HG02798 (cell line): ENCODE measurements around the gene PRKN.

Source experiments
- ATAC-seq: cut with Tn5 transposase; IDR thresholded peaks from one replicate; pipeline ENCODE4 v1.9.1; 2021; ENCODE audit warnings: mild to moderate bottlenecking; ENCODE audit not compliant: unreplicated experiment, poor library complexity

Gene PRKN

GRCh38 chr6:161803131-161803530 is 924.4 kb downstream of the PRKN start:
- no peak for ATAC-seq

DNA sequence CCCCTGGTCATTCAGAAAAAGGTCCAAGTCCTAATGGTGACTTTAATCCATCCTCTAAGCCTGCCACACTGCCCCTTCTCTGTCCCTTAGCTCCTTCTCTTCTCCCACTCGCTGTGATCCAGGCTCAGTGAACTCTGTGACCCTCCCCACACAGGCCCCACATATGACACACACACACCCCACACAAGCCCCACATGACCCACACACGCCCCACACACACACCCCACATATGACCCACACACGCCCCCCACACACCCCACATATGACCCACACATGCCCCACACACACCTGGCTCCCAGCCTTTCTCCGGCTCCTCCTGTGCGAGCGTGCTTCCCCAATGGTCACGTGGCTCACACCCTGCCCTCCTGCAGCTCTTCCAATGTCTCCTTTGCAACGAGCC is 925.3 kb downstream of the PRKN start:
- no peak for ATAC-seq

DNA sequence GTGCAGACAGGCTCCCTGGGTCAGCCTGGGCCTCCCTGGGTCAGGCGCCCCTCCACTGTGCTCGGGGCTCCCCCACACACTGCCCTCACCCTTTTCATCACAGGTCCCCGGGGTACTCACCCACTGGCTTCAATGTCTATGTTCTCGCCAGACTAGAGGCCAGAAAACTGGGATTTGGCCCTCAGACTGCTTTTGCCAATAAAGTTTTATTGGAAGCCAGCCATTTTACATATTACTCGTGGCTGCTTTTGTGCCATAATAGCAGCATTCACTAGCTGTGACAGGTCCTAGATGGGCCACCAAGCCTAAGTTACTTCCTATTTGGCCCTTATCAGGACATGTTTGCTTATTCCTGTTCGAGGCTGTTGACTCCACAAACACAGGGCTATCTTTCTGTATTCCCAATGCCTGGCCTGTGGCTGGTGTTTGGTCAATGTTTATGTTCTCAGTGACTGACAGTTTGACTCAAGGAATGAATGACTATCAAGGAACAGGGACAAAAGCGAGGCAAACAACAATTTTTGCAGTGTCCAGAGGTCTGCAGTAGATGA is 928.6 kb downstream of the PRKN start:
- ATAC-seq = no peak

DNA sequence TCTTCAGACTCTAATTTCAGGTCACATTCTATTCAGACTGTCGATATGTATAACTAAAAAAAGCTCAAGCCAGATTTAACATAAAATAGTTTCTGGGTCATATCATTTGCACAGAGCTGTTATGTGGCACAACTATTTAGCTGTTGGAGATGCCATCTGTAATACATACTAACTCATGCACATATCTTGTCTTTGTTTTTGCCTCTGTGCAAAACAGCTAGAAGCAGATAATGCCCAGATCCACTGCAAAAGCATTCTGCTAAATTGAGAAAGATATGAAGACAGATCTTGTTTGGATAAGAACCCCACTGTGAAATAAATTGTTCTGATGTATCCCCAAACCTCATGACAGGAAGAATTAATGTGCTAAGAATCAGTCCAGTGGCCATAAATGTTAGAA is 930.9 kb downstream of the PRKN start:
- ATAC-seq = no peak

- ATAC-seq = no peak
Observed at GRCh38 chr6:161792851-161793493, 934.6 kb downstream of the PRKN start.

- no peak for ATAC-seq
Observed at GRCh38 chr6:161788531-161788930, 939.0 kb downstream of the PRKN start.

DNA sequence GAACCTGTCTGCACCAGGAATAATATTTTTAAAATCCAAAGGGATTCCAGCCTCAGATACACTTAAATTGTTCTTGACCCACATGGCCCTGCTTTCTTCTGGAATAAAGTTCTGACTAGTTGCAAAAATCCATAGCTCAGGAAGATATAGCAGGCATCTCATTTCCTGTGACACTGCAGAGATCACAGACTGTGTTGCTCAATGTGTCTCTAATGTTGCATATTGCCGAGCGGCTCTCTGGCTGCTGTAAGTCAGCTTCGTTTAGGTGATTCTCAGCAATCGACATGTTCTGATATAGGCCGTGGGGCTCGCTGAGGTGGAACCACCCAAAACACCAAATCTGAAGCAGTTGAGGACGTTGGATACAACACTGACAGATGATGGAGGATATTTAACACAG is 955.4 kb downstream of the PRKN start:
- no peak for ATAC-seq

DNA sequence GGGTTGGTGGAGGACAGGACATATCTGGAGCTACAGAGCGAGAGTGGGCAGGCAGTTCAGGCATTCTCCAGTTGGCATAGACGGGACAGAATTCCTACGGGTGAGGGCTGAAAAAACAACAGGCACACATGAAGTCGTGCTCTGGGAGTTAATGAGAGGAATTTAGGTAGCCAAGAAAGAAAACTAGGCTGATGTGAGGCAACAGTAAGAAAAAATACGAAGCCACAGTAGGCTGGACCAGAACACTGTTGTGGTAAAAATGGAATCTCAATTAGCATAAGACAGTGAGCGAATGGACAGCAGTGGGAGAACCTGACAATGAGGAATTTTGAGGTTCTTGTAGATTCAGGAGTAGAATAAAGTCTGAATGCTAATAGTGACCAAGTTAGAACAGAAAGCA is 965.6 kb downstream of the PRKN start:
- no peak for ATAC-seq

- no peak for ATAC-seq
Observed at GRCh38 chr6:161755080-161755479, 972.5 kb downstream of the PRKN start.

- ATAC-seq = no peak
Observed at GRCh38 chr6:161750686-161751085, 976.9 kb downstream of the PRKN start.

DNA sequence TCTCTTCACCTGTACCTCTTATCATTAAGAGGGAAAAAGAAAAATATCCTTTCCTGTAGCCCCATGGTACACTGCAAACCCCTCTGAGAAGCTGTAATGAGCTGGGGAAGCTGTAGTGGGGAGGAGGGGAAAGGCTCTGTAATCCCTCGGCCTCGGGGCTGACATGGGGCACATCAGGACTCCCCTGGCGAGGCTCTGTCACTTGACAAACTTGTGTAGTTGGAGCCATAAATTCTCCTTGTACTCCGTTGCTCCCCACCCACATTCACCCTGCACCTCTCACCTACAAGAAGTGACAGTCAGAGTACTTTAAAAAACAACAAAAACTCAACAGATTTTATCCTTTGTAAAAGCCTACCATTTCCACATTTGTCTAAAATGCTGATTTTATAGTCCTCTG is 978.0 kb downstream of the PRKN start:
- ATAC-seq = no peak

GRCh38 chr6:161748535-161749416 is 978.8 kb downstream of the PRKN start:
- ATAC-seq = peak; percentile 54

DNA sequence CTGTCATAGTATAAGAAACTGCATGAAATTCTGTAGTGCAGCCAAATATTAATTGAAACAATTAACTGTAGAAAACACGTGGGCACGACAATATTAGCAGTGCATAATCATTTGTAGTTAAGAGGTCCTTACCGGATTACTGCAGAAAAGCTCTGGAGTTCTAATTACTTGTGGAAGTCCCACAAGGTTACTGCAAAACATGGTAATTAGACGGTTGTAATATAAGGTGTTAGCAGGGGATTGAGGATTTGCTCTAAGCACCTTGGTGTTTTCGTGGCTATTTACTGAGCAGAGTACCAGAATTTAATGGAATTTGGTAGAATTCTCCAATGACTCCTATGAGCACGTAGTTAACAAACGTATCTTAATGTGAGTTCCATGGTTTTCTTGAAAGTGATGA is 980.1 kb downstream of the PRKN start:
- no peak for ATAC-seq

DNA sequence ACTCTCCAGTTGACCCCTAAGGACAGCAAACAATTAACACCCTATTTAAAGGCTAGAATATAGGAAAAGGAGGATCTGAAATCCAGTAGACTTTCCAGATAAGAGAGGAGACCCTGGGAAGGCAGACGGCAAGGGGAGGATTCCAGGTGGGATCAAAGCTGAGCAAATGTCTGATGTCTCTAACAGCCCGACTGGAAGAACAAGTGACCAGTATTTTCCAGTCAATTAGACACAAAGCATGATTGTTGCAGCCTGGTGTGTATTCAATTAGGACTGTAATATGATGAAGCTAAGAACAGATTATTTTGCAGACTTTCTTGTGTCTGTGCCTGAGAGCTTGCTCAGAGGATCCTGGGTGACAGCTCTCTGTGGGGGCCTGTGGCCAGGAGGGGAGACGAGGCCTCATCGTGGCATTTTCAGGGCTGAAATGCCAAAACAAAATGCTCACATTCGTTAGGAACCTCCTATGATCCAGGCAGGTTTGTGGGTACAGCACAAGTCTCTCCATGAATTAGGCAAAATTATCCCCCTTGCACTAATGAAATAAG is 981.9 kb downstream of the PRKN start:
- ATAC-seq = no peak

DNA sequence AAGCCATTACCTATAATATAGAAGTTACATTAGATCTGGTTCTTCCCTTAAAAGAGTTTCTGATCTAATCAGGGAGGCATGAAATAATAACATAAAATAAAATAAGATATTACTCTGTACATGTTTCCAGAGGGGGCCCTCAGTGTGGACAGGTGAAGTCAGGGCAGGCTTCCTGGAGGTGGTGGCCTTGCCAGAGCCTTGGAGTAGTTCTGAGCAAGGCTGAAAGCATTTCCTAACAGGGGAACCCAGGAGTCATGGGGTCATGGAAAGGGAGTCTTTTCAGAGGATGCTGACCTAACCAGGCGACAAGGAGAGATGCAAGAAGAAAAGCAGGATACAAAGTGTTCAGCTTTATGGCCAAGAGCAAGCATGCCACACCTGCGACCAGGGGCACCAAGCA is 982.4 kb downstream of the PRKN start:
- no peak for ATAC-seq

GRCh38 chr6:161744211-161745067 is 983.1 kb downstream of the PRKN start:
- no peak for ATAC-seq

- peak; percentile 36 for ATAC-seq
Observed at GRCh38 chr6:161743509-161744178, 983.9 kb downstream of the PRKN start.

- no peak for ATAC-seq
Observed at GRCh38 chr6:161740486-161740885, 987.1 kb downstream of the PRKN start.

- ATAC-seq = no peak
Observed at GRCh38 chr6:161736781-161737292, 990.7 kb downstream of the PRKN start.

DNA sequence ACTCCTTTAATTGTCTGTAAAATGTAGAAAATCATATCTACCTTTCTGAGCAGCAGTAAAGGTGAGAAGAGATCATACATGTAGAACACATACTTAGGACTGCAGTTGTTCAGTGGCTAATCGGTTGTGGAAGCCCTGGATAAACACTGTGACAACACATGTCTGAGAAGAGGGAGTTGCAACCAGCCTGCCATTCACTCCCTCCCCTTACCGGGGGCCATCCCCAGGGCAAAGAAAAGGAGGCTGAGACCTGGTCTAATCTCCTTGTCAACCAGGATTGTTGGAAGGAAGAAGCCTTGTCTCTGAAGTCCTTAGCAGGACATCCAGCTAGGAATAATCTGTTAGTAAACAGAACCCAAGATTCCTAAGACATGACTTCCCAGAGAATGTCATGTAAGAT is 991.2 kb downstream of the PRKN start:
- no peak for ATAC-seq
